COLO668 (cell line): ENCODE data around the gene AHRR.

Source experiments
- DNase-seq: peaks from one replicate; lab custom pipeline; 2025; ENCODE audit not compliant: unreplicated experiment; lab: John Stamatoyannopoulos, UW

The AHRR gene

DNA sequence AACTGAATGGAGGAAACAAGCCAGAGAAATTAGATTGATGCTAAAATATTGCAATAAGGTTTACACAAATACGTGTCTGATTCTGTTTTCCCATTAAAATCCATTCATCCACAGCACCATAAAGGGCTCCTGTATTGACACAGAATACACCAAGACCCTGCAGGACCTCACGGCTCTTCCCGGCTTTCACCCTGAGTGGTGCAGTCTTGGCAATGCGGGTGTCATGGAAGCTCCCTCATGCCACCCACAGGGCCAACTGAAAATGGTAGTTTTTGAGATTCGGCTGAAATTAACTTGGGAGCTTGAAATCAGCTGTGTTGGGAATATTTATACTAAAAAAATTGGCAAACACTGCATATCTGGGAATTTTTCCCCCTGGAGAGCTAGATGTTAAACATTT, 104.2 kb downstream of the AHRR start:
- DNase-seq = peak; percentile 23

GRCh38 chr5:426392-426976, 105.0 kb downstream of the AHRR start:
- DNase-seq = no peak

- DNase-seq = no peak
Observed at GRCh38 chr5:427415-428087, 106.0 kb downstream of the AHRR start.

DNA sequence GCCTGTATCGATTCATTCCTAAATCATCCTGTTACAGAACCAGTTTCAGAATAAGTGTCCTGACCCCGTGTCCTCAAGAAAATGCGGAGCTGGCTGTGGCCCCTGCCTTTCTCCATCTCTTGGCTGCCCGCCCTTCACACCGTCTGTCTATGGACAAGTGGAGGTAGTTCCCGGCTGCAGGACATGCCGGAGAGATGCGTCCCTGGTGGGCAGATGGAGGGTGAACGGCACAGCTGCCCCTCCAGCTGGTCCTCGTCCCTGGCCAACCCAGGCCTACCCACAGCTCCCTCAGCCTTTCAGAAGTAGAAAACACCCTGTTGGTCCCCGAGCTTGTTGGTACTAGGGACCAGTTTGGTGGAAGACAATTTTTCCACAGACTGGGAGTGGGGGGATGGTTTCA, 106.7 kb downstream of the AHRR start:
- DNase-seq = no peak

GRCh38 chr5:428754-429452, 107.4 kb downstream of the AHRR start:
- DNase-seq = no peak

DNA sequence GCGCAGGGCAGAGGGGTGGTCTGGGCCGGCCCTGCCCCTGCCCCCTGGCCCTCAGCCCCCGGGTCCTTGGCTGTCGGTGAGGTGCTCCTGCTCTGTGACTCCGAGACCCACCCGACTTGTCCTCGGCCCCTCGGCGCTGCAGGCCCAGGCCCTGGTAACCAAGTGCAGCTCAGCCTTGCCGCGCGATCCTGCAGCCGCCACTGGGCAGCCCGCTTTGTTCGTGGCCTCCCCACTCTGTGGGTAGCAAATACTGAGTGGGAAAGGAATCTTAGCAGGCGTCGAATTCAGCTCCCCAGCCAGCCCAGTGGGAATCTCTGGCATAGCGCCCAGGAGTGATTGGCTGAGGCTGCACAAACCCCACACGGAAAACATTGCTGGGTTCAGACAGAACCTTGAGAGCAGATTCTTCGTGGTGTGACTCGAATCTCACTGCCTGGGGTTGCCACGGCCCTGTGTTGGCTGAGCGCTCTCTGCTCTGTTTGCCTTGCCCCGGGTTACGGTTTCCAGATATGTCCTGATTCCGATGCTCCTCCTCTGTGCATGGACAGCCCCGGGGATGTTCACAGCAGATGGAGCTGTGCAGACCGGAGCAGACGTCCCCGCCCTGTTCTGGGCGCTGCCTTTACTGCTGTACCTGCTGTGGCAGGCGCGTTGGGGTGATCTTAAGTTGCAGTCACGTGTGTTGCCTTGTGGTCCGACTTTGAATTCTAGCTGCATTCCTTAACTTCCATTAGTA, 108.1 kb downstream of the AHRR start:
- DNase-seq = no peak

- no peak for DNase-seq
Observed at GRCh38 chr5:430214-430925, 108.9 kb downstream of the AHRR start.

GRCh38 chr5:431001-431710, 109.6 kb downstream of the AHRR start:
- DNase-seq = peak; percentile 85

- DNase-seq = no peak
Observed at GRCh38 chr5:431711-432050, 110.2 kb downstream of the AHRR start.

DNA sequence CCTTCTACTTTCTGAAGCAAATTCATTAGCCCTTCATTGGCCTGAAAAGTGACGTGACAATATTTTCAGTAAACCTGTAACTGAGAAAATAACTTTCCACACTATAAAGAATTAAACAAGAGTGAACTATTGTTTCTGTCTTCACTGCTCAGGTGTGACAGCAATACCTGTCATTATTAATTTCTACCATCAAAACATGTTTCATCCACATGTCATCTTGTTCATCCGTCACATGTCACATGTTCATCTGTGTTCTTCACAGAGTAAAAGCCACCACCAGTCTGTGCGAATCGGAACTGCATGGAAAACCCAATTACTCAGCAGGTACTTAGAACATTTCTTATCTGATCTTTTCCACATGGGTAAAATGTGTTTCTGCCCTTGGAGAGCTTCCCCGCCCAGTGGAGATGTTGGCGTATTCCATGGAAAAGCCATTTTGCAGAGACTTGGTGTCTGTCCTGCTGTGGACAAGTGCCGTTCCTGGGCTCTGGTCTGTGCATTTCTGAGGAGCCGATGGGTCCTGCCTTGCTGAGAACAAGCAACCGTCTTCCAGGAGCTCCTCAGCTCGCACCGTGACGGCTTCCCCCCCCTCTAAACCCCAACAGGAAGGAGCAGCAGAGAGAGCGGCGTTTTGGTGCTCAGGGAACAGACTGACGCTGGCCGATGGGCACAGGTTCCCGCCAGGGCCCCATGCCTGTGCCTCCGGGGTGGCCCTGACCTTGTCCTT, 110.8 kb downstream of the AHRR start:
- DNase-seq = no peak

DNA sequence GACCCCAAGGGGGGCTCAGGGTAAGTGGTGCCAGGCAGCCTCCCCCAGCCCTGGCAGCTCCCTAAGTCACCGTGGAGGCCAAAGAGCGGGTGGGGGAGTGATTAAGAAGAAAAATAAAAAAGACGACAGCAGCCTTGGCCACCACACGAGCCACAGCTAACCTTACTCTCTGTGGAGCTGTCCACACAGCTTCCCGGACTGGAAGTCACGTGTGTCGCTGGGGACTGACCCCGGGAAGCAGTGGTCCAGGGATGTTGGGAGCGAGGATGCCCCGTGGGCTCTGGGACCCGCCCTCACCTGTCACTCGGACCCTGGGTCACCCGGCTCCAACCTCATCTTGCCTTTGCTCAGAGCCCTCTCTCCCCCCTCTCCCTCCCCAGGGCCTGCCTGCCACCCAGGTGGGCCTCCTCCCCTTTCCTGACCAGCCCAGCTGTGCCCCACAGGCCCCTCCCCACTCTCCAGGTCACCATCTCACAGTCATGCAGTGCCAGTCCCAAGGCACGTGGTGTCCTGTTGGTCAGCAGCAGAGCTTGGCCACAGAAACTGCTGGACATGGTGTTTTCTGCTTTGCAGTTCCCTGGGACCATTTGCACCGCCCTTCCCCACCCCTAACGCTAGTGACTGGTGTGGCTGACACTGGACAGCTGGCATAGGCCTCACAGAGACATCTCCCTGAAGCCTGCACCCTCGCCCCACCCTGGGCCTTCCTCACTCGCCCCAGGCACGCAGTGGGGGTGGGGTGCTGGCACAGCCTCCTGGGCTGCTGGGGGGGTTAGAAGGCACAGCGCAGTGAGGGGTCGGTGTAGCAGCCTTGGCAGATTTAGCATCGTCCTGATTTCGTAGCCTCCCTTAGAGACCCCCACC, 111.6 kb downstream of the AHRR start:
- no peak for DNase-seq

DNA sequence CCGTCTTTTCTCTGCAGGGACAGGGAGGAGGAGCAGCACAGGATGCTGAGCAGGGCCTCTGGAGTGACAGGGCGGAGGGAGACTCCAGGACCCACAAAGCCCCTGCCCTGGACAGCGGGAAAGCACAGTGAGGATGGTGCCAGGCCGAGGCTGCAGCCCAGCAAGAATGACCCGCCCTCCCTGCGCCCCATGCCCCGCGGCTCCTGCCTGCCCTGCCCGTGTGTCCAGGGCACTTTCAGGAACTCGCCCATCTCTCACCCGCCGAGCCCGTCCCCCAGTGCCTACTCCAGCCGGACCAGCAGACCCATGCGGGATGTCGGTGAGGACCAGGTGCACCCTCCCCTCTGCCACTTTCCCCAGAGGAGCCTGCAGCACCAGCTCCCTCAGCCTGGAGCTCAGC, 112.3 kb downstream of the AHRR start:
- DNase-seq = no peak

GRCh38 chr5:434443-435146, 113.1 kb downstream of the AHRR start:
- no peak for DNase-seq

GRCh38 chr5:435156-435790, 113.8 kb downstream of the AHRR start:
- no peak for DNase-seq

GRCh38 chr5:435961-436640, 114.6 kb downstream of the AHRR start:
- peak; percentile 58 for DNase-seq

DNA sequence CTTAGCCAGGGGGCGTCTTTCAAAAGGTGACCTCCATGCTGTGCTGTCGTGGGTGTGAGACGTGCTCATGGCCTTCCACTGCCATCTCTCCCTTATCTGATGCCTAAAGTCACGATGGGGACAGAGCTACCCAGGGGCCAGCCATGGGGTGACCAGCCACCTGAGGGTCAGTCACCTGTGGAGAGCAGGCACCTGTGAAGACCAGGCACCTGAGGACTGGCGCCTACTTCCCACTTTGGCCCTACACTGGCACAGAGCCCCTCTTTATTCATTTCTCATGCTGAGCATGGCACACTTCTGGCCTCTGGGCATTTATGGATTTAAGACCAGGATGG, 115.1 kb downstream of the AHRR start:
- DNase-seq = no peak

- DNase-seq = no peak
Observed at GRCh38 chr5:437281-437771, 115.8 kb downstream of the AHRR start.
